Testis (tissue), 2 donors: ENCODE results near the gene ASPM.

Experiments used
- POLR2A ChIP-seq: fragments of 450-650 bp; IDR thresholded peaks from one replicate; pipeline ENCODE4 v1.6.1; 2017; ENCODE audit warnings: antibody characterized with exemption, mild to moderate bottlenecking, moderate library complexity
- TF ChIP-seq, protein P1 (sequence below), 3 experiments: fragments of 450-650 bp in 2 of 3; fragments of 200-600 bp in 1 of 3; sonication (generic) in 1 of 3; IDR thresholded peaks; one replicate each; pipeline ENCODE4 v1.5.1; 2016 to 2019; ENCODE audit warnings: antibody characterized with exemption in 3 of 3, mild to moderate bottlenecking in 2 of 3, moderate library complexity in 1 of 3

DNA sequence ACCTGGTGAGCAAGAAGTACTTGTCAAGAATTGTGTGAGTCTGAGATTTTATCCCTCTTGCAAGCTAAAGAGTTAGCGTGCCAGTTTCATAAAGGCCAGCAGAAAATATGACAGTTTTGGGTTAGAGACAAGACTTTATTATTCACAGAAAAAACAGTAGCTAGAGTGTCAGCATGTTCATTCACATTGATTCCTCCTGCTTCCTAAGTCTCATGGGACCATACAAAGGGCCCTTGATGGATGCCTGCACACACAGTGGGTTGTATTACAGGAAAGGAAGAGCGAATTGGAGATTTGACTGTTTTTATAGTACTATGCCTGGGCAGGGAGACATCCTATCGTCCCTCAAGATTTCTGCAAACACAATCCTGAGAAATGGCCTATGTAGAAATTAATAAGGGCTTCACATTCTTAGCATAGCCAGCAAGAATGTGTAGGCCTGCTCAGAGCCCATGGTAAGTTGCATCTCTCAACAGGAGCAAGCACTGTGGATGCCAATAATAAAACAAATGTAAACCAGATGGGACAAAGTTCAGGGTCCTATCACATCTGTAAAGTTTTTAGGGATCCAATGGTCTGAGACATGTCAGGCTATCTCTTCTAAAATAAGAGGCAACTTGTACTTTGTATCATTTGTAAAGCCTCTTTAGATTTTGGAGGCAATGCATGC is 4.0 kb upstream of the ASPM start:
- TF ChIP-seq, protein P1, sequence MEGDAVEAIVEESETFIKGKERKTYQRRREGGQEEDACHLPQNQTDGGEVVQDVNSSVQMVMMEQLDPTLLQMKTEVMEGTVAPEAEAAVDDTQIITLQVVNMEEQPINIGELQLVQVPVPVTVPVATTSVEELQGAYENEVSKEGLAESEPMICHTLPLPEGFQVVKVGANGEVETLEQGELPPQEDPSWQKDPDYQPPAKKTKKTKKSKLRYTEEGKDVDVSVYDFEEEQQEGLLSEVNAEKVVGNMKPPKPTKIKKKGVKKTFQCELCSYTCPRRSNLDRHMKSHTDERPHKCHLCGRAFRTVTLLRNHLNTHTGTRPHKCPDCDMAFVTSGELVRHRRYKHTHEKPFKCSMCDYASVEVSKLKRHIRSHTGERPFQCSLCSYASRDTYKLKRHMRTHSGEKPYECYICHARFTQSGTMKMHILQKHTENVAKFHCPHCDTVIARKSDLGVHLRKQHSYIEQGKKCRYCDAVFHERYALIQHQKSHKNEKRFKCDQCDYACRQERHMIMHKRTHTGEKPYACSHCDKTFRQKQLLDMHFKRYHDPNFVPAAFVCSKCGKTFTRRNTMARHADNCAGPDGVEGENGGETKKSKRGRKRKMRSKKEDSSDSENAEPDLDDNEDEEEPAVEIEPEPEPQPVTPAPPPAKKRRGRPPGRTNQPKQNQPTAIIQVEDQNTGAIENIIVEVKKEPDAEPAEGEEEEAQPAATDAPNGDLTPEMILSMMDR (IDR thresholded peaks at IDR 0.05) = no peak
- TF ChIP-seq POLR2A = no peak
